Measurements from ENCODE around the gene COL19A1.

DNA sequence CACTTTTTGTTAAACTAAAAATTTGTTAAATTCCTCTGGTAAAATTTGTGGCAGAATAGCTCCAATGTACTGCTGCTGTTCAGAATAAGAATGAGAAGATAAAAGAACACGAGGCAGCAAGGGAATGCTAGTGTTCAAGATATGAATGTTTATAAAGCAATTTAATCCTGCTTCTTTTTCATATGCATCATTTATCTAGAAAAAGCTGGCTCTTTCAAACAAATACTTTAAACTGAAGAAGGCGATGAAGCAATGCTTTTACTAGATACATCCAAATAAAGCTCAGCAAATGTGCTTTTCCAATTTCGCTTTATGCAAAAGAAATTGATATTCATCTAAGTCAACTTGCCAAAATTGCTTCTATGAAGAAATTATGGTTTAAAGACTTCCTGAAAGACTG lies 370.0 kb downstream of the COL19A1 start:
- TF ChIP-seq EZH2 (IDR thresholded peaks at IDR 0.05; ENCODE audit: low read depth, unreplicated experiment) (no peak), EZH2phosphoT487 (IDR thresholded peaks at IDR 0.05; ENCODE audit: unreplicated experiment) (no peak), CTCF (conservative IDR thresholded peaks at IDR 0.05; ENCODE audit: low read depth in 2 of 2) (no peak), ZNF114 (CRISPR knock-in tag; IDR thresholded peaks at IDR 0.05) (no peak)

All from GM23338 (cell line).